KMS-11 (cell line): Measurements from ENCODE around the gene ASF1B.

Experiments used
- H2AFZ ChIP-seq: fragments of 200-600 bp; sonication (generic); 2 replicates; pipeline ENCODE4 v1.6.1; 2016; ENCODE audit warnings: antibody characterized with exemption, mixed run types, low read depth
- H3K27ac ChIP-seq: fragments of 200-600 bp; sonication (generic); 2 replicates; pipeline ENCODE4 v1.6.1; 2016; ENCODE audit warnings: mild to moderate bottlenecking, mixed run types
- H3K27me3 ChIP-seq: fragments of 200-600 bp; sonication (generic); 2 replicates; pipeline ENCODE4 v1.6.1; 2017; ENCODE audit warnings: mild to moderate bottlenecking, low read depth, mixed run types, moderate library complexity; ENCODE audit not compliant: insufficient read depth
- H3K36me3 ChIP-seq: fragments of 200-600 bp; sonication (generic); 2 replicates; pipeline ENCODE4 v1.6.1; 2017; ENCODE audit warnings: mild to moderate bottlenecking, mixed run types; ENCODE audit not compliant: insufficient read depth
- H3K4me1 ChIP-seq: fragments of 200-600 bp; sonication (generic); 2 replicates; pipeline ENCODE4 v1.6.1; 2016; ENCODE audit warnings: mild to moderate bottlenecking, low read depth, mixed run types; ENCODE audit not compliant: poor library complexity, severe bottlenecking
- H3K4me2 ChIP-seq: fragments of 200-600 bp; sonication (generic); 2 replicates; pipeline ENCODE4 v1.7.0; 2016; ENCODE audit warnings: mild to moderate bottlenecking, mixed run types
- H3K4me3 ChIP-seq: fragments of 200-600 bp; sonication (generic); IDR thresholded peaks from 2 replicates; pipeline ENCODE4 v1.6.1; 2017; ENCODE audit warnings: low read depth, low read length, mixed read lengths; ENCODE audit not compliant: insufficient read depth
- H3K79me2 ChIP-seq: fragments of 200-600 bp; sonication (generic); 2 replicates; pipeline ENCODE4 v1.6.1; 2016; ENCODE audit warnings: low read depth, mixed run types; ENCODE audit not compliant: insufficient read depth
- H3K9ac ChIP-seq: fragments of 200-600 bp; sonication (generic); 2 replicates; pipeline ENCODE4 v1.6.1; 2016; ENCODE audit warnings: mild to moderate bottlenecking, mixed run types
- H4K20me1 ChIP-seq: fragments of 200-600 bp; sonication (generic); 2 replicates; pipeline ENCODE4 v1.6.1; 2016; ENCODE audit warnings: mild to moderate bottlenecking, mixed run types; ENCODE audit not compliant: insufficient read depth
- CTCF ChIP-seq: fragments of 200-600 bp; sonication (generic); conservative IDR thresholded peaks from 2 replicates; pipeline ENCODE4 v1.6.1; 2017; ENCODE audit warnings: low read depth, mild to moderate bottlenecking, antibody characterized with exemption, low read length, moderate library complexity, mixed read lengths

ASF1B gene

GRCh38 chr19:14152713-14153112 lies 16.3 kb upstream of the ASF1B start:
- Histone ChIP-seq H3K4me2 (no peak overlapping the region), H4K20me1 (no peaks in the 10 kb centered on the region), H3K79me2 (no peaks in the 10 kb centered on the region), H3K4me3 (no peak overlapping the region), H3K27ac (no peak overlapping the region), H3K27me3 (no peaks in the 10 kb centered on the region), H2AFZ (no peak overlapping the region), H3K4me1 (no peaks in the 10 kb centered on the region), H3K36me3 (no peaks in the 10 kb centered on the region), H3K9ac (no peak overlapping the region)
- no peak for TF ChIP-seq CTCF

- Histone ChIP-seq H4K20me1 (no peaks in the 10 kb centered on the region), H3K9ac (no peak overlapping the region)
Observed at GRCh38 chr19:14150770-14151661, 14.6 kb upstream of the ASF1B start.

GRCh38 chr19:14150041-14150769 lies 13.8 kb upstream of the ASF1B start:
- TF ChIP-seq CTCF = no peak
- no peak overlapping the region for H3K9ac ChIP-seq
- H3K4me3 ChIP-seq = no peak overlapping the region
- H3K27me3 ChIP-seq = no peaks in the 10 kb centered on the region
- no peaks in the 10 kb centered on the region for H3K36me3 ChIP-seq
- H3K4me2 ChIP-seq = no peak overlapping the region
- H3K79me2 ChIP-seq = no peaks in the 10 kb centered on the region
- no peaks in the 10 kb centered on the region for H3K4me1 ChIP-seq
- H4K20me1 ChIP-seq = no peaks in the 10 kb centered on the region
- H3K27ac ChIP-seq = no peak overlapping the region
- H2AFZ ChIP-seq = no peak overlapping the region

More at GRCh38 chr19:14150770-14151661, 14.6 kb upstream of the ASF1B start:
- no peak overlapping the region for H3K4me3 ChIP-seq
- no peaks in the 10 kb centered on the region for H3K27me3 ChIP-seq
- H3K79me2 ChIP-seq = no peaks in the 10 kb centered on the region
- H2AFZ ChIP-seq = no peak overlapping the region
- H3K36me3 ChIP-seq = no peaks in the 10 kb centered on the region
- no peak overlapping the region for H3K4me2 ChIP-seq
- H3K4me1 ChIP-seq = no peaks in the 10 kb centered on the region
- H3K27ac ChIP-seq = no peak overlapping the region
- no peak for TF ChIP-seq CTCF

DNA sequence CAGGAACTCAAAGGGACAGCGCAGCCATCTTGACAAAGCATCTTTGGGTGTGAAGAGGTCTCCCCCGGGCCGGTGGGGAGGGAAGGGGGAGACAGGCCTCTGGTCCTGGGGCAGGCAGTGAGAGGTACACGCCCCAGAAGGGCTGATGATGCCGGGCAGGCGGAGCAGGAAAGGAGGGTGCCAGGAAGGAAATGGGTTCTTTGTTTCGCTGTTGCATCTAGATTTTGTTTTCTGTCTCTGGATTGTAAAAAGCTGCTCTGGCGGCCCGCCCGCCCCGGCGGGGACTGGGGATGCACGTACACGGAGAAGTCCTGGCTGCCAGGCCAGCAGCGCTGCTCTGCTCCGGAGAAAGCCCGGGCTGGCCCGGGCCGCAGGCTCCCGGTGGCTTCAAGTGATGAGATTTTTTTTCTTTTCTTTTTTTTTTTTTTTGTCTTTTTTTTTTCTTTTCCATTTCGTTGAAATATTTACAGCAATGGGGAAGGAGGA lies 13.2 kb upstream of the ASF1B start:
- no peaks in the 10 kb centered on the region for H3K4me1 ChIP-seq
- H3K27ac ChIP-seq = no peak overlapping the region
- no peaks in the 10 kb centered on the region for H3K79me2 ChIP-seq
- no peak overlapping the region for H3K4me3 ChIP-seq
- no peak overlapping the region for H3K4me2 ChIP-seq
- H3K9ac ChIP-seq = no peak overlapping the region
- no peaks in the 10 kb centered on the region for H3K27me3 ChIP-seq
- no peak overlapping the region for H2AFZ ChIP-seq
- H4K20me1 ChIP-seq = no peaks in the 10 kb centered on the region
- TF ChIP-seq CTCF = no peak
- no peaks in the 10 kb centered on the region for H3K36me3 ChIP-seq
